HG02763 (cell line): Measurements from ENCODE around the gene PHLPP1.

Experiments used
- ATAC-seq: cut with Tn5 transposase; IDR thresholded peaks from one replicate; pipeline ENCODE4 v1.9.1; 2021; ENCODE audit warnings: mild to moderate bottlenecking, moderate library complexity; ENCODE audit not compliant: unreplicated experiment

Gene PHLPP1

GRCh38 chr18:62999392-62999791 lies 284.1 kb downstream of the PHLPP1 start:
- ATAC-seq = no peak

DNA sequence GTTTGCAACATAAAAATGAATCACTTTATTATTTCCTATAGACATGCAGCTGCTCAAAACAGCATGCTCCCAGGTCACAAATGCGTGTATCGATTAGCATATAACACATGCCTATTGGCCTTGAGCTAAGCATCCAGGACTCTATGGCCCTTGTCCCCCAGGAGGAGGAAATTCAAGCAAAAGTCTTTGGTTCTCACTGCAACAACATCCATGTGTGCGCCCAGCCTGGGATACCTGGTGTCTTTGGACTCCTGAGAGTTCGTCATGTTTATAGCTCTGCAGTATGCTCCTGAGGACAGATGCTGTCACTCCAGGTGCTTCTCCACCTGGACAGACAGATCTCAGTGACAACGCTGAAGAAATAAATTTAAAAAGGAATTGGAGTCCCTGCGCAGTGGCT lies 284.6 kb downstream of the PHLPP1 start:
- ATAC-seq = no peak

- no peak for ATAC-seq
Observed at GRCh38 chr18:63000839-63001238, 285.5 kb downstream of the PHLPP1 start.

- no peak for ATAC-seq
Observed at GRCh38 chr18:63001861-63002260, 286.5 kb downstream of the PHLPP1 start.

GRCh38 chr18:63002305-63002704 lies 287.0 kb downstream of the PHLPP1 start:
- no peak for ATAC-seq

DNA sequence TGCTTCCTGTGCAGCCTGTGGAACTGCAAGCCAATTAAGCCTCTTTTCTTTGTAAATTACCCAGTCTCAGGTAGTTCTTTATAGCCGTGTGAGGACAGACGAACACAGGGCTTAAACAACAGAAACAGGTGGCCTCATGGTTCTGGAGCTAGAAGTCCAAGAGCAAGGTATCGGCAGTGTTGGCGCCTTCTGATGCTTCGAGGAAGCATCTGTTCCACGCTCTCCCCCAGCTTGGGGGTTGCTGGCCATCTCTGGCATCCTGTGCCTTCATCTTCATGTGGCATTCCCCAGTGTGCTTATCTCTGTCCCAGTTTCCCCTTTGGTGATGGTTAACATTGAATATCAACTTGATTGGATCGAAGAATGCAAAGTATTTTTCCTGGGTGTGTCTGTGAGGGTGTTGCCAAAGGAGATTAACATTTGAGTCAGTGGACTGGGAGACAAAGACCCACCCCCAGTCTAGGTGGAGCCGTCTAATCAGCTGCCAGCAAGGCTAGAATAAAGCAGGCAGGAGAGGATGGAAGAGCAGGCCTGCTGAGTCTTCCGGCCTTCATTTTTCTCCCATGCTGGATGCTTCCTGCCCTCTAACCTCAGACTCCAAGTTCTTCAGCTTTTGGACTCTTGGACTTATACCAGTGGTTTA lies 287.6 kb downstream of the PHLPP1 start:
- ATAC-seq = no peak

DNA sequence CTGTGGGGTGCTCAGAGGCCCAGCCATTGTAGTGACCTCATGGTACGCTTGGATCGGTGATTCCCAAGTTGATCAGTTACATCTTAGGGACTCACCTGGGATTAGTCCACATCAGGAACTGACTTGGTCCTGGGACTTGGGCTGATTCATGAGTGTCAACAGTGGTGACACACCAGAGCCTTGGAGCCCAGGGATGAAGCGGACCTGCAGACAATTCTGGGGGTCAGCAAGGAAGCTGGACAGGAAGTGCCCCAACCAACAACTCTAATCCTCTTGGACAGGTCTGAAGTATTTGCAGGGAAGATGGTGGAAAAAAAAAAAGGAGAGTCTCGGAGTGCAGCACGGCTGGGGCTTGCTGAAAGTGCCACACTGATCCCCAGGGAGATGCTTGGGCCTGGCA lies 288.6 kb downstream of the PHLPP1 start:
- ATAC-seq = no peak

- ATAC-seq = no peak
Observed at GRCh38 chr18:63004466-63005089, 289.2 kb downstream of the PHLPP1 start.

- no peak for ATAC-seq
Observed at GRCh38 chr18:63005306-63005705, 290.0 kb downstream of the PHLPP1 start.

DNA sequence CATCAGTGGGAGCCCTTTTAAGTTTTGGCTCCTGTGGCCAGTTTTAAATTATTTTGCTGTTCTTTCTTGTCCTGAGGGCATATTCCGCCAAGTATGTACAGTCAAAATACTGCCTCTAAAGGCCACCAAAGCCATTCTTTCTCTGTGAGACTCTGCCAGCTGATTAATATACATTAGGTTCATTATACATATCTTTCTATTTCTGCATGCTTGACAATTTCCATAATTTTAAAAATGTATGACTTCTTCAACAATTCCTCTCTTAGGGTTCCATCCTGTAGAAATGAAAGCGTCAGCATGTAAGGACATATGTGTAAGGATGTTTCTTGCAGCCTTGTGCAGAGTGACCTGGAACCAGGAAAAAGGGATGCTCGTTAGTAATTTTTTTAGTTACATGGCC lies 291.9 kb downstream of the PHLPP1 start:
- ATAC-seq = no peak

DNA sequence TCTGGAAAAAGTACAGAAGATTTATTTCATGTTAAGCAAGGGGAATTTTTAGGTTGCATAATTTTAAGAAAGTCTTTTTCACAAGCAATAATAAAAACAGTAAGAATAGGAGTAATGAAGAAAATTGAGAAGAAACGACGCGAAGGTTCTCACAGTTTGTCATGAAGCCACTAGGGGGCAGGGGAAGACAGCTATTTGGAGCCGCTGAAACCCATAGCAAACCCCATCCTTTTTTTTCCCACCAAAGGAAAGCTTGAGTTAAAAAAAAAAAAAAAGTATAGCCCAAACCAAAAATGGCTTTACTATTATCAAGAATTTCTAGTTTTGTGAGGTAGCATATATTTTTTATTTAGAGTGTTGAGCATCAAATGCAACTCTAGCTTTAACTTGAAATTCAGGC lies 300.9 kb downstream of the PHLPP1 start:
- no peak for ATAC-seq

- ATAC-seq = no peak
Observed at GRCh38 chr18:63017076-63017475, 301.7 kb downstream of the PHLPP1 start.

GRCh38 chr18:63017977-63018376 lies 302.6 kb downstream of the PHLPP1 start:
- no peak for ATAC-seq

DNA sequence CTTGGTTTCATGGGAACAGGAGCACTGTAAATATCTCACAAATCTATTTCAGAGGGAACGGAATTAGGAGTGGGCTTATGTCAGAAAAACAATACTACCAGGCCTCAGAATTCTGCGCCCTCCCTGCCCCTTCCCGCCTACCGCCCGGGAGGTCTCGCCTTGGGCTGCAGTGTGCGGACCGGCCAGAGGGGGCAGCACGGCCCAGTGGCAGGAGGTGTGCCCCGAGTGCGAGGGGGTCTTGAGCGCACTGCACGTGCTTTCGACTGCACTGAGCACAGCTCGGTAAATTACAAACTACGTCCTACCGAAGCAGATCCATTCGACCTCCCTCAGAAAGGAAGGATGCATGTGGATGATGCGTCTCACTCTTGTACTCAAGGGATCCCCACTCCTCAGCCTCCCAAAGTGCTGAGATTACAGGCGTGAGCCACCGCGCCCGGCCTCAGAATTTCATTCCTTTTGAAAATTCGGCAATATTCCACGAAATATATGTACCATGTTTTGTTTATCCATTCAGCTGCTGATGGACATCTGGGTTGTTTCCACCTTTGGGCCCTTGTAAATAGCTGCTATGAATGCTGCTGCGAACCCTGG lies 307.2 kb downstream of the PHLPP1 start:
- no peak for ATAC-seq

- ATAC-seq = no peak
Observed at GRCh38 chr18:63025251-63026090, 310.1 kb downstream of the PHLPP1 start.

DNA sequence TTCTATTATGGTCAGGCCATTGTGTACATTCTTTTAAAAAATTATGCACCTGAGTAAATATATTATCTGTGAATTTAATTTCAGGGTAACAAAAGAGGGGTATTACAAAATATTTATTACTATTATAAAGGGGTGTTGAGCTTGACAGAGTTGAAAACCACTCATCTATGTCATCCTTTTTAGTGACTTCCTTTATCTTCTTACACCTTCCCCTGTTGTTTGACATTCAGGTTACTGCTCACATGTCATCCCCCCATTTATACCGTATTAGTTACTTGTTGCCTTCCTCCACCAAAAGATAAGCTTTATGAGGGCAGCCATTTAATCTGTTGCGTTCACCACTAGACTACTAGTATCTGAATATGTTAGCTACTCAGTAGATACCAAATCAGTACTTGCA lies 313.0 kb downstream of the PHLPP1 start:
- no peak for ATAC-seq
